Loucy (cell line): ENCODE data around the gene ZNF324B.

ENCODE experiments used
- H2AFZ ChIP-seq: fragments of 200-600 bp; sonication (generic); 2 replicates; pipeline ENCODE4 v1.6.0; 2016; ENCODE audit warnings: antibody characterized with exemption, mild to moderate bottlenecking, low read length, moderate library complexity
- H3F3A ChIP-seq: fragments of 200-600 bp; 2 replicates; pipeline ENCODE4 v1.6.0; 2016; ENCODE audit warnings: antibody characterized with exemption, low read depth, mild to moderate bottlenecking
- H3K27me3 ChIP-seq: fragments of 200-600 bp; sonication (generic); 2 replicates; pipeline ENCODE4 v1.6.1; 2014; ENCODE audit warnings: low read length, mild to moderate bottlenecking; ENCODE audit not compliant: insufficient read depth, poor library complexity, severe bottlenecking
- H3K36me3 ChIP-seq: fragments of 200-600 bp; sonication (generic); 2 replicates; pipeline ENCODE4 v1.6.1; 2016; ENCODE audit warnings: low read length; ENCODE audit not compliant: insufficient read depth
- H3K4me1 ChIP-seq: fragments of 200-600 bp; sonication (generic); 2 replicates; pipeline ENCODE4 v1.5.1; 2014; ENCODE audit warnings: low read length, mild to moderate bottlenecking; ENCODE audit not compliant: insufficient read depth, poor library complexity, severe bottlenecking
- H3K4me2 ChIP-seq: fragments of 200-600 bp; sonication (generic); 2 replicates; pipeline ENCODE4 v1.6.0; 2014; ENCODE audit warnings: antibody characterized with exemption, low read length, low read depth, mild to moderate bottlenecking; ENCODE audit not compliant: poor library complexity, severe bottlenecking
- H3K4me3 ChIP-seq: fragments of 200-600 bp; sonication (generic); 2 replicates; pipeline ENCODE4 v1.5.1; 2014; ENCODE audit warnings: low read length, mild to moderate bottlenecking, mixed read lengths; ENCODE audit not compliant: poor library complexity, severe bottlenecking
- H3K79me2 ChIP-seq: fragments of 200-600 bp; sonication (generic); 2 replicates; pipeline ENCODE4 v1.6.1; 2014; ENCODE audit warnings: low read length; ENCODE audit not compliant: insufficient read depth
- H3K9ac ChIP-seq: fragments of 200-600 bp; sonication (generic); 2 replicates; pipeline ENCODE4 v1.6.0; 2014; ENCODE audit warnings: mild to moderate bottlenecking, low read depth, low read length, moderate library complexity; ENCODE audit not compliant: poor library complexity, severe bottlenecking
- H3K9me2 ChIP-seq: fragments of 200-600 bp; sonication (generic); replicated peaks from 2 replicates; pipeline ENCODE4 v1.6.1; 2016; ENCODE audit warnings: low read depth, low read length, mixed read lengths
- H3K9me3 ChIP-seq: fragments of 200-600 bp; sonication (generic); 2 replicates; pipeline ENCODE4 v1.6.1; 2014; ENCODE audit warnings: mild to moderate bottlenecking, antibody characterized with exemption, low read length, low read depth; ENCODE audit not compliant: insufficient read depth
- H4K20me1 ChIP-seq: fragments of 200-600 bp; sonication (generic); 2 replicates; pipeline ENCODE4 v1.6.0; 2014; ENCODE audit warnings: antibody characterized with exemption, low read length, mild to moderate bottlenecking; ENCODE audit not compliant: insufficient read depth, poor library complexity, severe bottlenecking
- CTCF ChIP-seq: fragments of 200-600 bp; sonication (generic); conservative IDR thresholded peaks from 2 replicates; pipeline ENCODE4 v1.5.1; 2014; ENCODE audit warnings: mild to moderate bottlenecking, antibody characterized with exemption, low read length
- EZH2phosphoT487 ChIP-seq: fragments of 200-600 bp; IDR thresholded peaks from 2 replicates; pipeline ENCODE4 v1.6.1; 2018; ENCODE audit warnings: antibody characterized with exemption, mild to moderate bottlenecking, moderate library complexity, borderline replicate concordance

Gene ZNF324B

DNA sequence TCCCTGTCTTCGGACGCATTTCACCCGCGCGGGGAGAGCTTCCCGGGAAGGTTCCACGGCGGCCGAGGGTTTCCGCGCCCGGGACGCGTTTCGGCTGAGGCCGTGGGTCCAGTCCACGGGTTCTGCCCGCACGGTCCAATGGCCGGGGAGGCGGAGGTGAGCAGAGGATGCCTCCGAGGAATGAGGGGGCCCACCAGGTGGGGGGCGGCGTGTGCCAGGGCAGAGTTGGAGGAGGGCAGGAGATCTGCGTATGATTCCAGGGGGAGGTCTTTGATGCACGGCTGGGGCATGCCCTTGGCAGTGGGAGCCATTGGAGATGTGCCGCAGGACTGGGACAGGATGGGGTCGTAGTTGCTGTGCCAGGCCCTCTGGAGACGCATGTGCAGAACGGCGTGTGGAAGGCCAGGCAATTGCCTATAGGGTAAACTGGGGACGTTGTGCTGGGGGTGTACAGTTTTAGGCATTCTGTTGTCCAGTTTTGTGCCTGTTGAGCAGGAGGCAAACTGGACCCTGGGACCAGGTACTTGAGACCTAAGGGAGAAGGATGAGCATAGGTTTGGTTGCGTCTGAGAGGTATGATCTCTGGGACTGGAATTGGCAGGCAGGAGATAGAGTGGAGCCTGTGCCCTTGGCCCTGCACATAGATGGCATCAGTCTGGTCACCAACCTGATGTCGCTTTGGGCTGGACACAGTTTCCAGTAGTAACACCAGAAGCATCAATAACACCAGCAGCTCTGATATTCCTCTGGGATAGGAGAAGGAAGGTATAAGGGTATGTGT lies 42.2 kb upstream of the ZNF324B start:
- Histone ChIP-seq H3K36me3 (no peaks in the 10 kb centered on the region), H3K79me2 (peaks cover 18% of the 10 kb centered on the region; the same call in 1 of the 2 replicates), H3K9ac (peak overlapping the region; percentile 89), H3K27me3 (no peaks in the 10 kb centered on the region), H3K4me1 (peaks cover 22% of the 10 kb centered on the region), H3F3A (no peaks in the 10 kb centered on the region), H3K4me2 (peak overlapping the region; percentile 91), H4K20me1 (no peaks in the 10 kb centered on the region), H3K9me2 (no peaks in the 10 kb centered on the region), H3K9me3 (no peaks in the 10 kb centered on the region), H3K4me3 (peak overlapping the region; percentile 86), H2AFZ (peak overlapping the region; percentile 92)
- no peak for TF ChIP-seq EZH2phosphoT487
- no peak for TF ChIP-seq CTCF

- no peaks in the 10 kb centered on the region for H4K20me1 ChIP-seq
- TF ChIP-seq EZH2phosphoT487: no peak
- no peak for TF ChIP-seq CTCF
- no peaks in the 10 kb centered on the region for H3K79me2 ChIP-seq
- no peaks in the 10 kb centered on the region for H3F3A ChIP-seq
- H3K4me2 ChIP-seq: no peak overlapping the region
- H3K9me3 ChIP-seq: no peaks in the 10 kb centered on the region
- no peaks in the 10 kb centered on the region for H3K27me3 ChIP-seq
- no peak overlapping the region for H3K4me3 ChIP-seq
- no peak overlapping the region for H3K9ac ChIP-seq
- H3K9me2 ChIP-seq: no peaks in the 10 kb centered on the region
- H3K36me3 ChIP-seq: peaks cover 10% of the 10 kb centered on the region; the same call in 1 of the 2 replicates
- no peaks in the 10 kb centered on the region for H3K4me1 ChIP-seq
- H2AFZ ChIP-seq: no peak overlapping the region
These were observed 34.8 kb upstream of the ZNF324B start for GRCh38 chr19:58416604-58417003.

- no peak overlapping the region for H2AFZ ChIP-seq
- H3K9ac ChIP-seq: no peak overlapping the region
- no peaks in the 10 kb centered on the region for H3K9me3 ChIP-seq
- TF ChIP-seq EZH2phosphoT487: no peak
- H3K79me2 ChIP-seq: no peaks in the 10 kb centered on the region
- H3K4me1 ChIP-seq: no peaks in the 10 kb centered on the region
- H4K20me1 ChIP-seq: no peaks in the 10 kb centered on the region
- H3K36me3 ChIP-seq: peaks cover 10% of the 10 kb centered on the region; the same call in 1 of the 2 replicates
- no peaks in the 10 kb centered on the region for H3K9me2 ChIP-seq
- H3K4me3 ChIP-seq: no peak overlapping the region
- no peak overlapping the region for H3K4me2 ChIP-seq
- H3F3A ChIP-seq: no peaks in the 10 kb centered on the region
- H3K27me3 ChIP-seq: no peaks in the 10 kb centered on the region
These were observed 34.4 kb upstream of the ZNF324B start for GRCh38 chr19:58417071-58417470.

GRCh38 chr19:58428617-58429016 lies 22.8 kb upstream of the ZNF324B start:
- Histone ChIP-seq H2AFZ (no peak overlapping the region), H3K4me2 (no peak overlapping the region), H4K20me1 (no peaks in the 10 kb centered on the region), H3F3A (no peaks in the 10 kb centered on the region), H3K79me2 (no peaks in the 10 kb centered on the region), H3K4me1 (no peaks in the 10 kb centered on the region), H3K9ac (no peak overlapping the region), H3K27me3 (no peaks in the 10 kb centered on the region), H3K9me3 (peaks cover 14% of the 10 kb centered on the region; the same call in 1 of the 2 replicates), H3K36me3 (no peaks in the 10 kb centered on the region), H3K9me2 (no peaks in the 10 kb centered on the region), H3K4me3 (no peak overlapping the region)
- no peak for TF ChIP-seq CTCF
- TF ChIP-seq EZH2phosphoT487: no peak
